ENCODE data around the gene SUPT3H. TPM values are rescaled to one million over a fixed set of nuclear protein-coding genes. Genes with fewer than 3 reads are reported as not detected.
"Not testable (repeated sequence)": the region's sequence is repeated elsewhere in the genome, so short reads cannot be mapped to it uniquely, and the experiment has no call there.

SUPT3H gene
- total and polyA plus RNA-seq, 2 donors (not counting 1 experiment from before 2014, with no cell fraction given), result 5.5 to 12.4 TPM

DNA sequence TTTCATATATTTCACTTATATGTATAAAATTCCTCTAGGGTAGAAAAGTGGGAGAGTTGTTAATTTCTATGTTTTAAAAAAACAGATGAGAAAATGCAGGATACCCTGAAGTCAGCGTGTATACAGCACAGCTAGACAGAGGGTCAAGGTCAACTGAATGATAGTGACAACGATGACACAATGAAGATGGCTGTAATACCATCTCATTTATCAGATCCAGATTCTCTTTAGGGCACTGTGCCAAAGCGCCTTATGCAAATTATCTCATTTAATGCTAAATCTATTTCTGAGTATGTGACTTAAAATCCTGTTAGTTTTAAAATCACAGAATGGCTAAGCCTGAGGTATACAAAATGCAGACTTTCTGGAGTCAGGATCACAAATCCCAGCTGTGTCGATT is 481.0 kb downstream of the SUPT3H start:
- H2AFZ ChIP-seq (ENCODE audit: insufficient read depth, low read depth, low read length, poor library complexity, severe bottlenecking), result no peak overlapping the region
- H3K4me1 Mint-ChIP-seq, result no peaks in the 10 kb centered on the region
- ChIA-PET CTCF (no interaction called here), POLR2A (no interaction called here)
- no peak overlapping the region for H3K9ac ChIP-seq (ENCODE audit: low read length)
- H3K27me3 Mint-ChIP-seq, result no peaks in the 10 kb centered on the region
- no peak overlapping the region for H3K27ac Mint-ChIP-seq
- no peaks in the 10 kb centered on the region for H4K20me1 ChIP-seq (ENCODE audit: control insufficient read depth, insufficient read depth, low read length, poor library complexity, severe bottlenecking)
- H3K9me3 ChIP-seq (ENCODE audit: control extremely low read depth in 1 of 3, control insufficient read depth in 2 of 3, insufficient read depth in 1 of 3, low read length in 2 of 3), result peaks cover 0 to 4% (median 0%) of the 10 kb centered on the region in 3 donors
- no peak overlapping the region for H3K4me3 ChIP-seq (ENCODE audit: control extremely low read depth in 1 of 5, extremely low read depth in 1 of 5, insufficient read depth in 1 of 5, low read depth in 2 of 5, low read length in 4 of 5)
- H3K4me3 Mint-ChIP-seq, result no peak overlapping the region
- H3K4me1 ChIP-seq (ENCODE audit: control insufficient read depth in 2 of 2, insufficient read depth in 2 of 2, low read length in 2 of 2), result no peaks in the 10 kb centered on the region
- no peaks in the 10 kb centered on the region for H3K27me3 ChIP-seq (replicated peaks in 1 of 4; ENCODE audit: control extremely low read depth in 1 of 4, control insufficient read depth in 3 of 4, insufficient read depth in 4 of 4, low read length in 3 of 4)
- DNase-seq (no peak), ATAC-seq (ENCODE audit: low read depth) (no peak)
- no peaks in the 10 kb centered on the region for H3K36me3 ChIP-seq (replicated peaks in 1 of 2; ENCODE audit: control extremely low read depth in 1 of 2, control insufficient read depth in 1 of 2, extremely low read depth in 1 of 2, insufficient read depth in 2 of 2, low read length in 1 of 2)
- whole genome bisulfite sequencing (ENCODE audit: insufficient coverage), result 100% methylated on average over 2 of the region's 4 CpGs
- H3K79me2 ChIP-seq (ENCODE audit: control insufficient read depth, insufficient read depth, low read length), result no peaks in the 10 kb centered on the region
- H3K9me3 Mint-ChIP-seq (ENCODE audit: insufficient read depth), result peaks cover 5% of the 10 kb centered on the region
- H3K27ac ChIP-seq (ENCODE audit: low read length in 2 of 2), result no peak overlapping the region
- intact Hi-C loops (cut with micrococcal nuclease), result no loop called here
- TF ChIP-seq EZH2 (IDR thresholded peaks at IDR 0.05; ENCODE audit: borderline replicate concordance, insufficient read depth, low read depth, low read length, poor library complexity, severe bottlenecking) (no peak), CTCF (IDR thresholded peaks at IDR 0.05) (no peak)
- no peak overlapping the region for H3K4me2 ChIP-seq (replicated peaks; ENCODE audit: low read depth, low read length, poor library complexity, severe bottlenecking)

GRCh38 chr6:44892579-44892978 is 485.2 kb downstream of the SUPT3H start:
- Histone ChIP-seq H3K4me1 (ENCODE audit: control insufficient read depth in 2 of 2, insufficient read depth in 2 of 2, low read length in 2 of 2) (no peaks in the 10 kb centered on the region), H4K20me1 (ENCODE audit: control insufficient read depth, insufficient read depth, low read length, poor library complexity, severe bottlenecking) (no peaks in the 10 kb centered on the region), H2AFZ (ENCODE audit: insufficient read depth, low read depth, low read length, poor library complexity, severe bottlenecking) (no peak overlapping the region), H3K9ac (ENCODE audit: low read length) (no peak overlapping the region), H3K27ac (ENCODE audit: low read length in 2 of 2) (no peak overlapping the region), H3K4me2 (replicated peaks; ENCODE audit: low read depth, low read length, poor library complexity, severe bottlenecking) (no peak overlapping the region), H3K9me3 (ENCODE audit: control extremely low read depth in 1 of 3, control insufficient read depth in 2 of 3, insufficient read depth in 1 of 3, low read length in 2 of 3) (no peaks in the 10 kb centered on the region), H3K27me3 (replicated peaks in 1 of 4; ENCODE audit: control extremely low read depth in 1 of 4, control insufficient read depth in 3 of 4, insufficient read depth in 4 of 4, low read length in 3 of 4) (no peaks in the 10 kb centered on the region), H3K4me3 (ENCODE audit: control extremely low read depth in 1 of 5, extremely low read depth in 1 of 5, insufficient read depth in 1 of 5, low read depth in 2 of 5, low read length in 4 of 5) (no peak overlapping the region), H3K79me2 (ENCODE audit: control insufficient read depth, insufficient read depth, low read length) (no peaks in the 10 kb centered on the region), H3K36me3 (replicated peaks in 1 of 2; ENCODE audit: control extremely low read depth in 1 of 2, control insufficient read depth in 1 of 2, extremely low read depth in 1 of 2, insufficient read depth in 2 of 2, low read length in 1 of 2) (no peaks in the 10 kb centered on the region)
- intact Hi-C loops (cut with micrococcal nuclease), result no loop called here
- ATAC-seq (ENCODE audit: low read depth) (no peak), DNase-seq (no peak)
- POLR2A ChIA-PET, result no interaction called here
- Mint-ChIP-seq H3K27me3 (no peaks in the 10 kb centered on the region), H3K4me3 (no peak overlapping the region), H3K4me1 (no peaks in the 10 kb centered on the region), H3K9me3 (ENCODE audit: insufficient read depth) (no peaks in the 10 kb centered on the region), H3K27ac (no peak overlapping the region)
- TF ChIP-seq CTCF (IDR thresholded peaks at IDR 0.05) (no peak), EZH2 (IDR thresholded peaks at IDR 0.05; ENCODE audit: borderline replicate concordance, insufficient read depth, low read depth, low read length, poor library complexity, severe bottlenecking) (no peak)
- CTCF ChIA-PET, result no interaction called here

- H3K4me3 ChIP-seq (ENCODE audit: control extremely low read depth in 1 of 5, extremely low read depth in 1 of 5, insufficient read depth in 1 of 5, low read depth in 2 of 5, low read length in 4 of 5); H3K9me3 Mint-ChIP-seq (ENCODE audit: insufficient read depth); H3K27ac Mint-ChIP-seq; DNase-seq; H3K9ac ChIP-seq (ENCODE audit: low read length); H3K4me3 Mint-ChIP-seq; H3K4me2 ChIP-seq (replicated peaks; ENCODE audit: low read depth, low read length, poor library complexity, severe bottlenecking); ATAC-seq (ENCODE audit: low read depth); H3K9me3 ChIP-seq (ENCODE audit: control extremely low read depth in 1 of 3, control insufficient read depth in 2 of 3, insufficient read depth in 1 of 3, low read length in 2 of 3); H4K20me1 ChIP-seq (ENCODE audit: control insufficient read depth, insufficient read depth, low read length, poor library complexity, severe bottlenecking); H3K36me3 ChIP-seq (replicated peaks in 1 of 2; ENCODE audit: control extremely low read depth in 1 of 2, control insufficient read depth in 1 of 2, extremely low read depth in 1 of 2, insufficient read depth in 2 of 2, low read length in 1 of 2); intact Hi-C loops (cut with micrococcal nuclease); H3K27ac ChIP-seq (ENCODE audit: low read length in 2 of 2); POLR2A ChIA-PET; H3K4me1 Mint-ChIP-seq; H3K27me3 Mint-ChIP-seq; H3K4me1 ChIP-seq (ENCODE audit: control insufficient read depth in 2 of 2, insufficient read depth in 2 of 2, low read length in 2 of 2); H3K79me2 ChIP-seq (ENCODE audit: control insufficient read depth, insufficient read depth, low read length); CTCF ChIA-PET; H2AFZ ChIP-seq (ENCODE audit: insufficient read depth, low read depth, low read length, poor library complexity, severe bottlenecking); H3K27me3 ChIP-seq (replicated peaks in 1 of 4; ENCODE audit: control extremely low read depth in 1 of 4, control insufficient read depth in 3 of 4, insufficient read depth in 4 of 4, low read length in 3 of 4): not testable (repeated sequence)
- WGBS (ENCODE audit: insufficient coverage), result 90% methylated on average over 3 of the region's 3 CpGs
These were observed 498.7 kb downstream of the SUPT3H start for GRCh38 chr6:44879071-44879470.

Data from B cell (primary cell).